ENCODE data around the gene ZNF219.
"Not testable (repeated sequence)": the region's sequence is repeated elsewhere in the genome, so short reads cannot be mapped to it uniquely, and the experiment has no call there.

Gene ZNF219

DNA sequence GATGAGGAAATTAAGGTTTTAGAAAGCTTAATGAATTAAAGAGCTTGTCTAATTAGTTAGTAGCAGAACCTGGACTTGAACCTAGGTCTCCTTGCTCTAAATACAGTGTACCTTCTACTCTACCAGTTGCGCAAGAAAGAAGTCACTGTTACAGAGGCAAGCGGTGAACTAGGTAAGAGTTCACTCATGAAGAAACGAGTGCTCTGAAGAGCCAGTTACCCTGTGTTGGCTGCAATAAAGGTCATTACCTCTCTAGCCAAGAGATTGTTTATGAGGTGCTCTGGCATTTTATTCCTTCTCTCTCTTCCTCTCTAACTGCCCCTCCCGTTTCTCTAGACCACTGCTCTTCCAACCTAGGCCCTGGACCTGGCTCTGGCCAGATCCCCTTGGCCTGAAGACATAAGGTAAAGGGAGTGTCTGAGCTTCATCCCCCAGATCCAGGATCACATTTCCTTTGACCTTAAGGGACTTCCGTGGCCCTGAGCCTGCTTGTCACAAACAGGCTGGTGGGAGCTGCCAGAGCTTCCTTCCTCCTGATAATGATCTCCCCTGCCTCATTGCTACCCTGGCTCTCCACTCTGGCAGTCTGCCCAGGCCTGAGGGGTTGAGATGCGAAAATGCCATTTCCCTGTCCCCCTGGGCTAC is 54.4 kb downstream of the ZNF219 start:
- DNase-seq (ENCODE audit: low read depth): no peak
- TF ChIP-seq, protein P1, sequence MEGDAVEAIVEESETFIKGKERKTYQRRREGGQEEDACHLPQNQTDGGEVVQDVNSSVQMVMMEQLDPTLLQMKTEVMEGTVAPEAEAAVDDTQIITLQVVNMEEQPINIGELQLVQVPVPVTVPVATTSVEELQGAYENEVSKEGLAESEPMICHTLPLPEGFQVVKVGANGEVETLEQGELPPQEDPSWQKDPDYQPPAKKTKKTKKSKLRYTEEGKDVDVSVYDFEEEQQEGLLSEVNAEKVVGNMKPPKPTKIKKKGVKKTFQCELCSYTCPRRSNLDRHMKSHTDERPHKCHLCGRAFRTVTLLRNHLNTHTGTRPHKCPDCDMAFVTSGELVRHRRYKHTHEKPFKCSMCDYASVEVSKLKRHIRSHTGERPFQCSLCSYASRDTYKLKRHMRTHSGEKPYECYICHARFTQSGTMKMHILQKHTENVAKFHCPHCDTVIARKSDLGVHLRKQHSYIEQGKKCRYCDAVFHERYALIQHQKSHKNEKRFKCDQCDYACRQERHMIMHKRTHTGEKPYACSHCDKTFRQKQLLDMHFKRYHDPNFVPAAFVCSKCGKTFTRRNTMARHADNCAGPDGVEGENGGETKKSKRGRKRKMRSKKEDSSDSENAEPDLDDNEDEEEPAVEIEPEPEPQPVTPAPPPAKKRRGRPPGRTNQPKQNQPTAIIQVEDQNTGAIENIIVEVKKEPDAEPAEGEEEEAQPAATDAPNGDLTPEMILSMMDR (IDR thresholded peaks at IDR 0.05; ENCODE audit: low read length, missing control alignments): no peak
- H3K4me3 ChIP-seq (replicated peaks; ENCODE audit: low read depth, low read length): no peak overlapping the region

DNA sequence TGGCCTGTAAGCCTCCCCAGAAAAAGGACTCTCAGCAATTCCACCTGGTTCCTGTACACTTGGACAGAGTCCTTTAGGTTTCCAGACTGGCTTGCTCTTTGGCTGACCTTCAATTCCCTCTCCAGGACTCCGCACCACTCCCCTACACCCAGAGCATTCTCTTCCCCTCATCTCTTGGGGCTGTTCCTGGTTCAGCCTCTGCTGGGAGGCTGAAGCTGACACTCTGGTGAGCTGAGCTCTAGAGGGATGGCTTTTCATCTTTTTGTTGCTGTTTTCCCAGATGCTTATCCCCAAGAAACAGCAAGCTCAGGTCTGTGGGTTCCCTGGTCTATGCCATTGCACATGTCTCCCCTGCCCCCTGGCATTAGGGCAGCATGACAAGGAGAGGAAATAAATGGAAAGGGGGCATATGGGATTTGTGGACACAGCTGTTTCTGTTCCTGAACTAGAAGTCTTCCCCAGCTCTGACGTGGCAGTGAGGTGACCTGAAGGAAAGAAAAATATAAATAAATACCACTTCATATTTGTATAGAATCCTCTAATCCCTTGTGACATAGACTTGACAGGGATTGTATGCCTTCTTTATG is 55.0 kb downstream of the ZNF219 start:
- no peak overlapping the region for H3K4me3 ChIP-seq (replicated peaks; ENCODE audit: low read depth, low read length)
- TF ChIP-seq, protein P1 (IDR thresholded peaks at IDR 0.05; ENCODE audit: low read length, missing control alignments): no peak
- no peak for DNase-seq (ENCODE audit: low read depth)

DNA sequence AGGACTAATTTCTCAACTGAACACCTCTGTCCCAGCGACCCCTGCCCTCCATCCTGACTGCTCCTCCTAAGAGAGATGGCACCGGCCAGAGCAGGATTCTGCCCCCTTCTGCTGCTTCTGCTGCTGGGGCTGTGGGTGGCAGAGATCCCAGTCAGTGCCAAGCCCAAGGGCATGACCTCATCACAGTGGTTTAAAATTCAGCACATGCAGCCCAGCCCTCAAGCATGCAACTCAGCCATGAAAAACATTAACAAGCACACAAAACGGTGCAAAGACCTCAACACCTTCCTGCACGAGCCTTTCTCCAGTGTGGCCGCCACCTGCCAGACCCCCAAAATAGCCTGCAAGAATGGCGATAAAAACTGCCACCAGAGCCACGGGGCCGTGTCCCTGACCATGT is 55.5 kb downstream of the ZNF219 start:
- H3K4me3 ChIP-seq (replicated peaks; ENCODE audit: low read depth, low read length): no peak overlapping the region
- TF ChIP-seq, protein P1 (IDR thresholded peaks at IDR 0.05; ENCODE audit: low read length, missing control alignments): no peak
- no peak for DNase-seq (ENCODE audit: low read depth)

DNA sequence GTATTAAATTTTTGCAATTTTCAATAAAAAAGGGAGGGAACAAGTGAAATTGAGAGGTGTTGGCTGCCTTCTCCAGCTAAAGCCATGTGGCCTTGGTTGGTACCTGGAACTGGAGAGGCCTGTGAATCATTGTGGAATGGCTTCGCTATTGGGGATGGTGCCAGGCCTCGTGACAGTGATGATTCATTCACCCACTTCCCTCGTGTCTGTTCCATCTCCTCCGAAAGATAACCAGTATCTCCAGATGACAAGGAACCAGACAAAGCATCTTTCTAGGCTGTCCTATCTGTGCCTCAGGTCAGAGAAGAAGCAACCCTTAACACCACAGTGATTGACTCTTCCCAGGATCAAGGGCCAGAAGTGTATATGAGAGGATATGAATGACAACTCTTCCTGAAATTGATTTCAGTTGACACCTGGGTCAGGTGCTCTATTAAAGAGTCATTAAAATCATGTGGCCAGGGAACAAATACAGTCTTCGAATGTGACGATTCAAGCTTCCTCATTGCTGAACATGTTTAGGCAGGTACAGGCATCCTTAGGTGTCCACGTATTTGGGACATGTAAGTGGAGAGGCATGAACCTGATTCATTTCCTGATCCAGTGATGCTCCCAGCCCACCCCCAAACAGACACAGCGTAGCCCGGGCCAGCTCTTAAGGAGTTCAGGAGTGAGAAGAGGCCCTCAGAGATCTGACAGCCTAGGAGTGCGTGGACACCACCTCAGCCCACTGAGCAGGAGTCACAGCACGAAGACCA is 56.6 kb downstream of the ZNF219 start, which contains the start of gene RNASE7:
TSS of gene RNASE7 (plus strand) at position 687 of the 758 bp plus-strand sequence. CDS start 631 bp downstream, outside the sequence.
- DNase-seq (ENCODE audit: low read depth): peak; percentile 42
- TF ChIP-seq, protein P1 (IDR thresholded peaks at IDR 0.05; ENCODE audit: low read length, missing control alignments): no peak
- H3K4me3 ChIP-seq (replicated peaks; ENCODE audit: low read depth, low read length): no peak within 1 kb of the TSS

DNA sequence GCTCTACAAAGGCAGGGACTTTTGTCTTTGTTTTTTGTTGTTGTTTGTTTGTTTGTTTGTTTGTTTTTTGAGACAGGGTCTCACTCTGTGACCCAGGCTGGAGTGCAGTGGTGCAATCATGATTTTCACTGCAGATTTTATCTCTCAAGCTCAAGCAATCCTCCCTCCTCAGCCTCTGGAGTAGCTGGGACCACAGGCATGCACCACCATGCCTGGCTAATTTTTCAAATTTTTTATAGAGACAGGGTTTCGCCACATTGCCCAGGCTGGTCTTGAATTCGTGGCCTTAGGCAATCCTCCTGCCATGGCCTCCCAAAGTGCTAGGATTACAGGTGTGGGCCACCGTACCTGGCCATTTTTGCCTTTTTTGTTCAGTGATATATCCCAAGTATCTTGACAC is 57.5 kb downstream of the ZNF219 start:
- not testable (repeated sequence) for H3K4me3 ChIP-seq (replicated peaks; ENCODE audit: low read depth, low read length); DNase-seq (ENCODE audit: low read depth)

DNA sequence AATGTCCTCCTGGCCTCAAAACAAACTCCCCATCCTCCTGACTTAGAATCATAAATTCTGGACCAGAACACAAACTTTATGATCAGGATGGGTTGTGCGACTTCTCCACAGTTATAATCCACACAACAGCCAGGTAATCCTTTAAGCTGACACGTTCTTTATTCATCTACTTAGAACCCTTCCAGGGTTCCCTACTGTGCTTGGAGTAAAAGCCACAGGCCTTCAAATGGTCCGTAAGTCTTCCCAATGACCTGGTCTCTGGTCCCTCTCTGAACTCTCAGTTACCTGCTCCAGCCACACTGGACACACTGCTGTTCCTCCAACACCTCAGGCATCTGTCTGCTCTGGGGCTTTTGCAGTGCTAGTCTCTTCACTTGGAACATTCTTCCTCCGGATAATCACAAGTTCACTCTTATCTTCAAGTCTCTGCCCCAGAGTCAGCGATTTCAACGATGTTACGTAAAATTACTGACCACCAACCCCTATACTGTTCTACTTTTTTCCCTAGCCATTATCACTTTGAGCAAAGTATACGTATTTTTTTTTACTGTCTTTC is 58.0 kb downstream of the ZNF219 start:
- no peak for DNase-seq (ENCODE audit: low read depth)
- TF ChIP-seq, protein P1 (IDR thresholded peaks at IDR 0.05; ENCODE audit: low read length, missing control alignments): no peak
- H3K4me3 ChIP-seq (replicated peaks; ENCODE audit: low read depth, low read length): no peak overlapping the region
